MCF 10A (cell line): Measurements from ENCODE around the gene CACUL1. TPM values are rescaled to one million over a fixed set of nuclear protein-coding genes. Genes with fewer than 3 reads are reported as not detected.
"Not testable (repeated sequence)": the region's sequence is repeated elsewhere in the genome, so short reads cannot be mapped to it uniquely, and the experiment has no call there.

Experiments used
- BruUV-seq: library from RNA; stranded (reverse); fragments of 400-500 nt; replicated peaks from 2 replicates; lab custom pipeline; 2021; lab: Mats Ljungman, UMichigan
- CTCF ChIA-PET: fragments of 300-600 bp; sonication (Branson Sonifier 250); formaldehyde crosslinking; extraction: SDS; loops from one replicate; lab custom pipeline; 2021; ENCODE audit warnings: antibody characterized with exemption, inconsistent platforms; lab: Yijun Ruan, JAX
- POLR2A ChIA-PET: fragments of 300-600, 350-650 bp; sonication (Branson Sonifier 250); formaldehyde crosslinking; extraction: SDS; loops from one replicate; lab custom pipeline; 2020; ENCODE audit warnings: antibody characterized with exemption, inconsistent platforms; lab: Yijun Ruan, JAX
- DNase-seq: peaks from one replicate; pipeline ENCODE4 v3.0.0-alpha.2; 2018; ENCODE audit not compliant: unreplicated experiment
- H3K27ac Mint-ChIP-seq: one replicate; pipeline ENCODE4 v1.8.0; 2022; ENCODE audit warnings: mild to moderate bottlenecking, low read depth, mixed read lengths; ENCODE audit not compliant: unreplicated experiment
- H3K27me3 Mint-ChIP-seq: one replicate; pipeline ENCODE4 v1.8.0; 2022; ENCODE audit warnings: mixed read lengths; ENCODE audit not compliant: insufficient read depth, unreplicated experiment
- H3K36me3 Mint-ChIP-seq: one replicate; pipeline ENCODE4 v1.8.0; 2022; ENCODE audit warnings: mild to moderate bottlenecking, moderate library complexity, mixed read lengths; ENCODE audit not compliant: insufficient read depth, unreplicated experiment
- H3K4me1 Mint-ChIP-seq: one replicate; pipeline ENCODE4 v1.8.0; 2022; ENCODE audit warnings: mixed read lengths; ENCODE audit not compliant: insufficient read depth, unreplicated experiment
- H3K4me3 Mint-ChIP-seq: one replicate; pipeline ENCODE4 v1.8.0; 2022; ENCODE audit warnings: mild to moderate bottlenecking, moderate library complexity, mixed read lengths; ENCODE audit not compliant: unreplicated experiment
- H3K9me3 Mint-ChIP-seq: one replicate; pipeline ENCODE4 v1.8.0; 2022; ENCODE audit warnings: mixed read lengths; ENCODE audit not compliant: unreplicated experiment
- CTCF ChIP-seq: fragments of 200-600 bp; IDR thresholded peaks from one replicate; pipeline ENCODE4 v1.8.0; 2022; ENCODE audit warnings: antibody characterized with exemption, mild to moderate bottlenecking; ENCODE audit not compliant: unreplicated experiment
- intact Hi-C: fragments of 100-400 bp; cut with micrococcal nuclease; formaldehyde crosslinking; loops from 2 replicates; pipeline ENCODE4 v1.14.1; 2022
- total RNA-seq: library from RNA; stranded (reverse); gene quantifications from 2 replicates; pipeline ENCODE4 v1.2.3, GENCODE V29; 2022

CACUL1 gene
- total RNA-seq, 1 experiment from 2014 or later, result 45.9 TPM

GRCh38 chr10:118800920-118801319, 46.1 kb upstream of the CACUL1 start:
- ChIA-PET CTCF (interaction anchor here (0.6 to 5.5 kb wide), 8 partner anchors 34 to 233 kb away, joined by 3 to 68 read pairs (median 9); no protein-coding TSS in a partner anchor), POLR2A (interaction anchor here (4.8 kb wide), 1 partner anchor 47 kb away, joined by 74 read pairs; the partner anchor contains the start of gene CACUL1)
- Mint-ChIP-seq H3K4me3 (no peak overlapping the region), H3K27me3 (no peaks in the 10 kb centered on the region), H3K36me3 (peaks cover 4% of the 10 kb centered on the region), H3K27ac (no peak overlapping the region), H3K4me1 (peaks cover 29% of the 10 kb centered on the region), H3K9me3 (no peaks in the 10 kb centered on the region)
- intact Hi-C loops, result loop anchor here (1.0 to 2.0 kb wide), 3 partner anchors 80 to 300 kb away; no protein-coding TSS in a partner anchor
- TF ChIP-seq CTCF, result peak; percentile 69
- BruUV-seq, result no TSS peak
- peak; percentile 55 for DNase-seq

- peaks cover 4% of the 10 kb centered on the region for H3K36me3 Mint-ChIP-seq
- H3K27ac Mint-ChIP-seq, result peak overlapping the region; percentile 60
- H3K4me3 Mint-ChIP-seq, result no peak overlapping the region
- intact Hi-C loops, result loop anchor here (2.0 kb wide), 2 partner anchors 45 to 79 kb away; partner anchors contain the start of gene CACUL1
- CTCF ChIA-PET, result interaction anchor here (0.6 to 5.5 kb wide), 19 partner anchors 31 to 456 kb away, joined by 3 to 68 read pairs (median 4); no protein-coding TSS in a partner anchor
- no peaks in the 10 kb centered on the region for H3K27me3 Mint-ChIP-seq
- peak; percentile 78 for DNase-seq
- POLR2A ChIA-PET, result interaction anchor here (0.6 to 4.8 kb wide), 7 partner anchors 36 to 236 kb away, joined by 3 to 74 read pairs (median 6); partner anchors contain the start of gene CACUL1
- BruUV-seq, result no TSS peak
- no peak for TF ChIP-seq CTCF
- H3K9me3 Mint-ChIP-seq, result no peaks in the 10 kb centered on the region
- peaks cover 29% of the 10 kb centered on the region for H3K4me1 Mint-ChIP-seq
Observed at GRCh38 chr10:118799777-118800176, 45.0 kb upstream of the CACUL1 start.

GRCh38 chr10:118798231-118798662, 43.5 kb upstream of the CACUL1 start:
- Mint-ChIP-seq H3K4me3 (no peak overlapping the region), H3K27me3 (no peaks in the 10 kb centered on the region), H3K9me3 (no peaks in the 10 kb centered on the region), H3K36me3 (peaks cover 4% of the 10 kb centered on the region), H3K27ac (peak overlapping the region; percentile 32), H3K4me1 (peaks cover 34% of the 10 kb centered on the region)
- TF ChIP-seq CTCF, result no peak
- ChIA-PET CTCF (interaction anchor here (0.5 to 5.5 kb wide), 8 partner anchors 17 to 1439 kb away, joined by 3 to 68 read pairs (median 5); no protein-coding TSS in a partner anchor), POLR2A (interaction anchor here (0.6 to 4.8 kb wide), 13 partner anchors 9 to 232 kb away, joined by 3 to 74 read pairs (median 3); partner anchors contain the start of gene CACUL1)
- intact Hi-C loops, result loop anchor here (2.0 kb wide), 1 partner anchor 43 kb away; the partner anchor contains the start of gene CACUL1
- no TSS peak for BruUV-seq
- peak; percentile 88 for DNase-seq

- H3K9me3 Mint-ChIP-seq, DNase-seq, H3K36me3 Mint-ChIP-seq, intact Hi-C loops, H3K27ac Mint-ChIP-seq, H3K27me3 Mint-ChIP-seq, H3K4me3 Mint-ChIP-seq, BruUV-seq: not testable (repeated sequence)
- H3K4me1 Mint-ChIP-seq, result peaks cover 33% of the 10 kb centered on the region
- ChIA-PET POLR2A (interaction anchor here (3.3 kb wide), 1 partner anchor 41 kb away, joined by 39 read pairs; the partner anchor contains the start of gene CACUL1), CTCF (interaction anchor here (1.1 kb wide), 1 partner anchor 75 kb away, joined by 3 read pairs; no protein-coding TSS in a partner anchor)
Observed at GRCh38 chr10:118794971-118795370, 40.2 kb upstream of the CACUL1 start.
